Stimulated activated CD8-positive, alpha-beta memory T cell treated with anti-CD3 and anti-CD28 coated beads, Interleukin-2, amount 100 ng/mL, for 48 hours (primary cell): ENCODE results near the gene PPFIBP2.

Experiments used
- DNase-seq, 2 donors: peaks; one replicate each; pipeline ENCODE4 v3.0.0-alpha.2; 2020; ENCODE audit warnings: low read depth in 2 of 2

PPFIBP2 gene

DNA sequence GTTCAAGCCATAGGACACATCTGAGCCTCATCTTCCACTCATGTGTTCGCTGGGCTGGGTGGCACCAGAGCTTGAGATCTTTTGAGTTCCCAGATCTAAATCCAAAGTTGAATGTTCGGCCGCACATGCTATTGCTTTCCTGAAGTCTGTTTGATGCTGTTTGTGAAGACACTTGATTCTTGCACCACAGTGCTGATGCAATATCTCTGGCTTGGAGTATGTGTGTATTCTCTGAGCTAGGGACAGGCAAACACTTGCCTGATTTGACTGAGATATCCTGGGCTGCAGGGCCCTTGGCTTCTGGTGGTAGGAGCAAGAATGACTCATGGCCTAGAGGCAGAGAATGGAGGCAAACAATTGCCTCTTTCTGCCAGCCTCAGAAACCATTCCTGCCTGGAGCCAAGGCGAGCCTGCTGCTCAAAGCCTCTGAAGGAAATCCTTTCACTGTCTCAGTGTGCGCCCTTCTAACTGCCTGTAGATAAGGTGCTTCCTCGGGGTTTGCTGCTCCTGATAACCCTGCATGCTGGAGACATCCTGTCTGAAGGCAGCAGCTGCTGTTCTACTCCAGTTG is 86.5 kb downstream of the PPFIBP2 start:
- no peak for DNase-seq

DNA sequence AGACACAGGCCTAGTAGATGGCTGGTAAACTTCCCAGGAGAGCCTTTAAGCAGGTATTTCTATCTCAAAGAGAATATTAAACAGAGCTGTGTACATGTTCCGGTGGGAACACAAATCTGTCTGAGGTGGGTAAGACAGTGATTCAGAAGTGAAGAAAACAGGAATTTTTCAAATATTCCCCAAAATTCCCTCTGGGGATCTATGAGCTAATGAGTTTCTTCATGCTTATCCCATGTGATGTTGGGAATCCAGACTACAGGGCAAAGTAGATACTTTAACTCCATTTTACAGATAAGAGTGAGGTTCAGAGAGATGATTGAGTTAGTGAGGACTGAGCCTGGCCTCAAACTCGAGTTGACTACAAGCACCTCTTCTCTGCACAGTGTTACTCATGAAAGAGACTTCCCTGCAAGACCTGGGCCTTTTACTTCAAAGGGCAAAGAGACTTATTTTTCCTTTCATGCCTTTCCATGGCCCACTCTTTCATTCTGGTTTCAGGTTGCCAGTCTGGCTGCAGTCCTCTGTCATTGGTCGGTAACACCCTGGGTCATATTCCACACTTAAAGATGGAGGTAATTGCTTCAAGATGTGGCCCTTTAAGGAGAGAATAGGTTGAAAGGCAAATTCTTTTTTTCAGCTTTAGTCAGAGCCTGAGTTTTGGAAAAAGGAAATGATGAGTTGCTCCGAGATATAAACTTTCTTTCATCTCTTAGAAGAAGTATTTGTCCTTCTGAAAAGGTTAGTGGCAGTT is 89.4 kb downstream of the PPFIBP2 start:
- DNase-seq = no peak

DNA sequence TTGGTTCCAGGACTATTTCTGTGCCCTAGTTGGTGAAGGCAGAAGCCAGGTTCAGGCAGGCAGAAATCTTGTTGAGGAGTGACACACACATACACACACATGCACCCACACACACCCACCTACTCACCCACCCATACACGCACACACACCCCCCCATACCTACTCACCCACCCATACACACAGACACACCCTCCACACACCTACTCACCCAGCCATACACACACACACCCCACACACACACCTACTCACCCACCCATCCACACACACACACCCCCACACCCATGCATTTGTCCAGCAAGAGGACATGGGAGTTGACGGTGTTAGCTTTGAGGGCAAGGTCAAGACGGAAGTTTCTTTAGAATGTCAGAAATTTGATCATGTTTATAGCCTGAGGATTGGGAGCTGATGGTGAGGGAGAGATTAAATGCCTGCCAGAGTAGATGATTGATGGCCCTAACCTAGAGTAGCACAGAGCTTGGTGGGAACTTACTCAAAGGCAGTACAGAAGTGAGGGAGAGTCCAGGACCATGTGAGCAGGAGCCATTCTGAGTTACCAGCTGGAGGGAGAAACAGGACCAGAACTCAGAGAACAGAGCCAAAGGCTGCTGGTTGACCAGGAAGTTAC is 90.6 kb downstream of the PPFIBP2 start:
- no peak for DNase-seq

DNA sequence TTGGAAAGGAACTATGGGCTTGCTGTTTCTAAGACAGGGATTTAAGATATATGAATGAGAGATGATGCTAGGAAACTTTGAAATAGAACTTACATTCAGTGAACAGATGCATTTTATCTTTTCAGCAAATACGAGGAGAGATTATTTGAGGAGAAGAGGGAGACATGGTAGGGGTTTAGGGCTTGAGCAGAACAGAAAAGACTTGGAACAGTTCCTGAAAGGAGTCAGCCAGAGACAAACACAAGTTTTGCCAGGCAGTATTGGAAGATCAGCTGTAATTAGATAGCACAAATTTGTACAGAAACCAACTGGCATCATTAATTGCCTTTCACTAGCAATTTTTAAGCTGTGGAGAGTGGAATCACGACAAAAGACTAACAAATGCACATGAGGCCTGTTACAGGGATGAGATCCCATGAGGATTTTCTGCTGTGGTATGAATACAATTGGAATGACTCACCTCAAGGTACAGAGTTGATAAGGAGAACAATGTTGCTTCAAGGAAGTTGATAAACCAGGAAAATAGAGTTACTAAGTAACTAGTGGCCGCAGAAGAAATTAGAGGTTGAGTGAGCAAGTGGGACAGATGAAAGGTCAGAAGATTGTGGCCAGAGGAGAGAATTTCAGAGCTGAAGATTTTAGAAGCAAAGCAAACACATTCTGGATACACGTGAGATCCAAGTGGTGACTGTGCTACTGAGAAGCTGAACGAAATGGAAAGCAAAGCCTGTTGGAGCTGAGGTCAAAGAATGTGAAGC is 91.6 kb downstream of the PPFIBP2 start:
- DNase-seq = no peak

DNA sequence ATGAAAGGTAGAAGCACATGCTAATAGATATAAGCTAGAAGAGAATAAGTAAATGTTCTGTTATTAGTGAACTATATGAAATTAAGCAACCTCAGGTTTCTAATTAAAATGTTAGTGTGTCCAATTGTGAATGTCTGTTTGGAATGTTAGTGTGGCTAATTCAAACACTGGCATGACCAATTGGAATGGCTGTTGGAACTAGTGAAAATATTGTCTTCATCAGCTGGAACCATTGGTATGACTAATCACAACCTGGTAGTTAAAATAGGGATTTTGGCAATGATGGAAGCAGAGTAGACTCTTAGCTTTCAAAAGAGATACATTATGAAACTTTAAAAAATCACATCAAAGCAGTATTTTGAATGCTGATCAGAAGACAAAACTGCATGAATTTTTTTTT is 92.7 kb downstream of the PPFIBP2 start:
- DNase-seq = no peak

DNA sequence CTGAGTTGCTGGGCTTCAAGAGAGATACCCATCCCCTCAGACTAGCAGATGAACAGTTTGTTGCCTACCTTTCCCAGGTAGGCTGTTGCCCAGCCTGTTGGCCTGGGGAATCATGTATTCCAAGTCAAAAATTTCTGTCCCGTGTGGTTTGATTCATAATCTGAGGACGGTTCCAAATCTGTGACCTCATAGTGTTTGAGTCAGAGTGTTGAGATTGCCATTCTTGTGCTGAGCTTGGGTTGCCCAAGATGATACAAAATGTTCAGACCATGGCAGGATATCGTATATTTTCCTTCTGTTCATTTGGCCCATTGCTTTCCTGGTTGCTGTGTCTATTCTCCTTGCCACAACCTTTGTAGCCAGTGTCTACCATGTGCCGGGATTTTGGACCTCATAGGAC is 95.2 kb downstream of the PPFIBP2 start:
- DNase-seq = no peak

DNA sequence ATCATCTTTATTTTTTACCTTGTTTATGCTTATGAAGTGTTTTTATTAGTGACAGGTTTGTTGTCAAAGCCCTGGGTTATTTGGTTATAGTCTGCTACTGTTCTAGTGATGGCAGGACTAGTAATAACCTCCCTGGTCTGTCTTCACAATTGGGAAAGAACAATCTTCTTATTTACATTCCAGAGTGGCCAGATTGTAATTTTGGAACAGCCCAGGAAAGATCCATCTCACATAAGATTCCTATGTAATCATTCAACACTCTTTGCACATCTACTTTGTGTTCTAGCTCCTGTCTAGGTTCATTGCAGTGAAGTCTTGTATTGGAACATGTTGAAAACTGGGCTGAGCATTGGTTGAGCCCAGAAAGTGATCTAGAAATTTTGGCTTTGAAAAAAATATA is 95.7 kb downstream of the PPFIBP2 start:
- no peak for DNase-seq

DNA sequence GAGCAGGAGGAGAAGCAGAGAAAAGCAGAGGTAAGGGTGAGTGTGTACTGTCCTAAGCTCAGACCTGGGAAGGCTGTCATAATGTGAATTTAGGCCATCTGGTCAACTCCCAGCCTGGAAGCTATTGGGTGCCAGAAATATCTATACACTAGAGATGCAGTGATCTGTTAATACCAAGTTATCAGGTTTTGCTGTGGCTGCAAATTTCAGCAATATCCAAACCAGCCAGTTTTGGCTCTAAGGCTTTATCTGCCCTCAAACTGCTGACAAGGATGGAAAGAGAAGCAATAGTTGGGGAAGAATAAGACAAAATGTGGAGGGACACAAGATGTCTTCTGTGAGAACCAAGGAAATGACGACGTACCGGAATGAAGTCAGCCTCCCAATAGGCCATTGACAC is 96.6 kb downstream of the PPFIBP2 start:
- no peak for DNase-seq

DNA sequence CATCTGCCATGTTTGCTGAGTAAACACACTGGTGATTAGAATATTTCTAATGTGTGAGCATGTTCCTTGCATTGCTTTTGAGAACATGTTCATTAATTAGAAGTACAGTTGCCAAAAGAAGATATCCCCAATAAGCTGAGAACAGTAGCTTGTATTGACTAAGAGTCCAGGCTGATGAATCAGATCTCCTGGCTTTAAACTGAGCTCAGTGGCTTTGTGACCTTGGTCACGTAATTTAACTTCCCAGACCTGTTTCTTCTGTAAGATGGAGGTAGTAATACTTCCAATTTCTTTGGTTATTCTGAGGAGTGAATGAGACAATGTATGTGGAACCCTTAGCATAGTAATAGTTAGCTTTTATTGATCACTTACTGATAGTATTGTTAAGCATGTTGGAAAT is 97.6 kb downstream of the PPFIBP2 start:
- no peak for DNase-seq

DNA sequence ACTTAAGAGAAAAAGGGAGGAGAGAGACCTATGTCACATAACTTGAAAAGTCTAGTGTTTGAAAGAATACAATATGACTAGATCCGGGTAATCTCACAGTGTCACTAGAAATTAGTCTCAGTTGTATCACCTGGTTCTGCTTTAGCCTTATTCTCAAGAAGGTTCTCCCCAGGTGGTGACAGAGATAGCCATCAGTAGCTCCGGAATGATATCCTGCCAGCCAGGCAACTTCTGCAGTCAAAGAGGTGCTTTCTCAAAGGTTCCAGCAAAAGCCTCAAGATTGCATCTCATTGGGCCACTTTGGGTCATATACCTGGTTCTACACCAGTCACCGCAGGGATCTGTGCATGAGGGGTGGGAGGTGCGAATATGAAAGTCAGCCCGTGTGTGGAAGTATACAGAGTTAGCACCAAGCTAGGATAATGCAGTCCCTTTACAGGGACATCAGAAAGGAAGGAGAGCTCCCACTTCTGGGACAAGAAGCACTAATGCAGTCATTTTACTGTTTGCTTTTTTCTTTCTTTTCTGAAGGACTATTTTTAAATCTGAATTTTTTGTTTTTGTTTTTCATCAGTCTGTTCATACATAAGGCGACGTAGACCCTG is 98.4 kb downstream of the PPFIBP2 start:
- DNase-seq = no peak

DNA sequence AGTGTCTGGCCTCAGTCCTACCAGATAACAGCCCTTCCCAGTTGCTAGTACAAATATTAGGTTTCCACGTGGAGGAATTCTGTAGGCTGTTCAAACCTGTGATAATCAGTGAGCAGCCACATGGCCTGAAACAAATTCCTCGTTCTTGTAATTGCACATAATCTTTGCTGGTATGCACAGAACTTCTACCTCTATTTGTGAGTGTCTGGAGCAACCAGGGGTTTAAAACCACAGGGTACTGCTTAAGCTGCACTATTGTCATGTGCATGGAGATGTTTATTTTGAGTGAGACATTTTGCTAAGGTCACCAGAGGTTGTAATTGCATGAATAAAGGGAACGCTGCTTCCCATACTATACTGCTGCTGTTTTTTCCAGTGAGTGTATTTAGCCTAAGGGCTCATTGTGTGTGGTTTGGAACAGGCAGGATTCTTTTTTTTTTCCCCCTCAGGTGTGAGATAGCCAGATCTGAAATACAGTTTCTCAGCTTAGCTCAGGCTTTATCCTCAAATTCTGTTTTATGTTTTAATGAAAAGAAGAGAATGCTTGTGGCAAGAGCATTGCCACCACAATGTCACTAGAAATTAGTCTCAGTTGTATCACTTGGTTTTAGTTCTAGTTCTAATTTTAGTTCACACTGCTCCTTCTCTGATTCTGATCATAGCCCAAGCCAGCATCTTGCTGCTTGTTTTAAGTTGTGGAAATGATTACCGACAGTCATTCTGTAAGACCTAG is 99.0 kb downstream of the PPFIBP2 start:
- no peak for DNase-seq

DNA sequence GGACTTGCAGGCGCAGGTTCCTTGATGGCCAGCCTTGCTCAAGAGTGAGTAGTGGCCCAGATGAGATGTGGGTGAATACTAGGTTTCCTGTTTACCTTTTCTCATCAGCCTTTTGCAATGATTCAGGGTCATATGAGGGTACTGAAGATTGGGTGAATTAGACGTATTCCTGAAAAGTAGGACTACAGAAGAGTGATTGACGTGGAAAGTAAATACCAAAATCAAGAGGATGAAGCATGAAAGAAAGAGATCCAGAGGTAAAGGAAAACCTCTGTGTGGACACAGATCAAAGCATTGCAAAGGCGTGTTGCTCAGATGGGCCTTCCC is 99.6 kb downstream of the PPFIBP2 start:
- DNase-seq = no peak

DNA sequence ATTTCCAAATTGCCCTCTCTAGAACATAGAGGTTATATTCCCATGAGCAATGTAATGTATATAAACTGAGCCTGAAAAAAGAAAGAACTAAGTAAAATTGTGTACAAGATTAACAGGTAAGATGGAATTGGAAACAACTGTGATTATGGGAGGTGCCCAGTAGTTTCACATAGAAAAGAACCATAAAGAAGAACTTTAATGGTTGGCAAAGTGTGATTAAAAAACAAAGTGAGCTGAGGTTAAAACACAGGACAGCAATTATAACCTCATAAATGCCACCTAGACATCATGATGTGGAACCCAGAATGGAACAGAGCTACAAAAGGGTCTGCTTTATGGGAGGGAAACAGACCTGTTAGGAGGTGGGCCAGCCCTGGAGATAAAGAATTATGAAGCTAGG is 100.9 kb downstream of the PPFIBP2 start:
- DNase-seq = no peak

DNA sequence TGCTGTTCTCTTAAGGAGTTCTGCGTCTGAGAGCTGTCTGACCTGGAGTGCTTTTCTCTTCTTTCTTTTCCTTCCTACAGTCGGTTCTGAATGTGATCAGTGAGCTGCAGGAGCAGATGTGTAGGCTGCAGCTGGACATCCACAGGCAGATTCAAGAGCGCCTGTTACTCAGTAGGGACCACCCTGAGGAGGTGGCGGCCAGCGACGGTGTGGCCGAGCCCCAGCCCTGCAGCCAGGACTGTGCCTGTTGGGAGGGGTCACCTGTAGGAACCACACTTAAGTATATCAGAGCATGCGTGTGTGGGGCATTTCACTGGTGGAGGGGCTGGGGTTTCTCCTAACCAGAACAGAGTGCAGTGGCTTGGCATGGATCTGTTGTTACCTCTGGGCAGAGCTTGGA is 103.2 kb downstream of the PPFIBP2 start:
- no peak for DNase-seq

DNA sequence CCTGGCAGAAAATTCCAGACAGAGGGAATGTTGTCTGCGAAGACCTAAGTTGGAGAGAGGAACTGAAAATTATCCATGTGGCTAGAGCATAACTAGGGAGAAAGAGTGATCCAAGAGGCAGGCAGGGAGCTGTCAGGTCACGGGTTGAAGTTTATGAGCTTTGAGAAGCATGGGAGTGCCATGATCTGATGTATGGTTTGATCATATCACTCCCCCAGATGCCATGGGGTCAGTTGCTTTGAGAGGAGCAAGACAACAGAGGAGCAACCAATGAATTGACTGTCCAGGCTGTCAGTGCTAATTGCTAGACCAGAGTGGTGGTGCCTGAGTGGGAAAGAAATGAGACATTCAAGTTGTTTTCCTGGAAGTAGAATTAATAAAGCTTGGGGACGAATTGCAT is 105.5 kb downstream of the PPFIBP2 start:
- DNase-seq = no peak

DNA sequence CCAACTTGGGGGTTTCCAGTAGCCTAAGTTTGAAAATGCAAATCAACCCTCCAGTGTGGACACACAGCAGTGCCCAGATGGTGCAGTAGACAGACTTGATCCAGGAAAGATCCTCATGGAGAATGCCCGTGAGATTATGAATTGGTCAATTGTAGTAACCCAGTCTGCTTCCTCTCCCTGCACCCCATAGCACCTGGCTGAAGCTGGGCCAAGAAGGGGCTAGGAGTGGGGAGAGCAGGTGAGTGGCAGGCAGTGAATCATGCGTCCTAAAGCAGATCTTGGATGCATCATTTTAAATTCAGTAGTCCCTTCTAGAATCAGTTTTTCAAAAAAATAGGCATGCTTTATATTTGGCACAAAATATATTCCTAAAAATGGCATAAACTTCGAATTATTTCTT is 107.3 kb downstream of the PPFIBP2 start:
- no peak for DNase-seq

DNA sequence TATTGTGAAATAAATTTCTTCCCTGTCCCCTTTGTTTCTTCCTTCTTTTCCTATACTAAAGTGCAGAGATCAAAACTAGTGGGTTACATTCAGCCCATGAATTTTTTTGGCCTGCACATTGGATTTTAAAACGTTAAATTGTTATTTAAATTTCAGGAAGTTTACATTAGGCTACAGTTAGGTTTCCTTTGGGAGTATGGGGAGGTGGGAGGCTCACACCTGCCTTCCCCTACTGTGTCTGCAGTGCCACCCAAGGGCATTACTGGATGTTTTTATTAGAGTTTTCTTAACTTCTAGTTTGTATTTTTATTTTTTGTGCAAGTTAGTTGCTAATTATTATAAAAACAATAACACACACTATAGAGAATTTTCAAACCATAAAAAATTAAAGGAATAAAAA is 107.8 kb downstream of the PPFIBP2 start:
- no peak for DNase-seq

DNA sequence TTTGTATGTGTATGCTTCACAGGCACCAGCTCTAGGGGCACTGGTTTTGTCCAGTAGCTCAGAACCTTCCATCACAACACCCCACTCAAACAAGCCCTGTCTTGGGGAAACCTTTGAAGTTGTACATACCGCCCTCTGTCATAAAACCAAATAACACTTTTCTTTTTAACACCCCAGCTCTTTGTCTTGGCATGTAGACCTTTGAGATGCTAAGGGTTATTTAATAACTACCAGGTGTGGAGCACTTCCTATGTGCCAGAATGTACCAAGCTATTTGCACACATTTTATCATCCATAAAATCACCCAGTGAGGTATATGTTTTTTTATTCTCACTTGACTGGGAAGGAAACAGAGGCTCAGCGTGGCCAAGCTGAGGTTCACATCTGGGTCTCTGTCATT is 108.9 kb downstream of the PPFIBP2 start:
- no peak for DNase-seq

DNA sequence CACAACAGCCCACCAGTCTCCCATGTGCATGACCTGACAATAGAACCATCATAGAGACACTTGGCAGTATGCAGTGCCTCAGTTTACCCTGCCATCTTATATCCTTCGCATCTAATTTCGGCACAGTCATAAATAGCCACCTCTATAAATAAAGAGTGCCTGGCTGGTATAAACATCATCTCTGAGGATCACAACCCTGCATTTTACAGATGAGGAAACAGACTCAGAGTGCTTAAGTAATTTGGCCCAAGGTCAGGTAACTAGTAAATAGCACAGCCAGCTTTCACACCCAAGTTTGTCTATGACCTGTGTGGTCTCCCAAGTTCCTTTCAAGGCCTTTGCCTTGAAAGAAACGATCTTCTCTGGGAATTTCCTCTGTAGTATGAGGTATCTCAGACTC is 114.9 kb downstream of the PPFIBP2 start:
- DNase-seq = no peak

DNA sequence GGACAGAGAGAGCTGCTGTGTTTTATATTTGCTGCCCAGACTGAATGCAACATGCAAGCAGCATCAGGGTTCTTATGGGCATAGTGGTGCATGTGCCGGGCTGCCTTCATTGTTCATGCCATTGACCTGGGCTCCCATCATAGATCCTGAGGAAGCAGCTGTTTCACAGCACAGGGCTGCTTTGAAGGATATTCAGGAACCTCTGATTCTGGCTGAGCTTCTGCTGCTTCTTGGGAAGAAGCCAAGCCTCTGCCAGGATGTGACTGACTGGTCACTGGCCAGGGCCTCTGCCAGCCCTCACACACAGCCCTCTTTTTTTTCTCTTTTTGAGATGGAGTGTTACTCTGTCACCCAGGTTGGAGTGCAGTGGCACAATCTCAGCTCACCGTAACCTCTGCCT is 116.2 kb downstream of the PPFIBP2 start:
- no peak for DNase-seq

DNA sequence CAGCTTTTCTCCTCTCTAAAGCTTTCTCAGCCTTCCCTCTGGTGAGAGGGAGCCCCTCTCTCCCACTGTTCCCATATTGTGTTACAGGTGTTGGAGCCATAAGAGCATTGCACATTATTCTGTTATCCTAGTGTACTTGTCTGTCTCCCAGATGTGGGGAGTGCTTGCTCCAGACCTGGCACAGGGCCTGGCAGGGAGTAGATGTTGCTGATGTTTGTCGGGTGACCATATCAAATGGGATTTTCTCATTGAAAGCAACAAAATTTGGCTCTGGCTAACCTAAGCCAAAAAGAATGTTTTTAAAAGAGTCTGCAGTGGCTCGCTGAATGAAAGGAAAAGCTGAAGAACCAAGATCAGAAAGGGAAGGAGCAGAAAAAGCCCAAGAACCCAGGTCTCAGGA is 118.4 kb downstream of the PPFIBP2 start:
- DNase-seq = no peak

DNA sequence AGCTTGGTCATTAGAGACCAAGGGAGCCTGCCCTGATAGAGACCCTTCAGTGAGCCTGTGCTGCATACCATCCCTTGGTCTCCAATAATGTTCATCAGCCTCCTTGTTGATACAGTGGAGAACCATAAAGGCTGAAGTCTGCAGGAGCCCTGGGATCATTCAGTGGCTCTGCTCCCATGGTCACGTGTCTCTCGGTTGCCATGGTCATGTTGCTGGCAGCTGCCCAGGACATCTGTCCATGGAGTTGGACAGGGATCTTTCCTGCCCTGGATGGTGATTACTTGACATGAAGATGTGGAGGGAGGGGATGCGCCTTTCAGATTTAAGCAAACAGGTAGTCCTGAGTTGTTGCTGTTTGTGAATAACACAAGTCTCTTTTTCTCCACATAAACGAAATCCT is 121.3 kb downstream of the PPFIBP2 start:
- DNase-seq = no peak
